ENCODE data around the gene KIAA0930.

KIAA0930 gene

GRCh38 chr22:45154383-45154782, 86.3 kb downstream of the KIAA0930 start:
- in situ Hi-C loops (cut with HindIII; ENCODE audit: low sequenced_read_pairs): no loop called here

GRCh38 chr22:45151503-45151902, 89.2 kb downstream of the KIAA0930 start:
- in situ Hi-C loops (cut with HindIII; ENCODE audit: low sequenced_read_pairs): no loop called here

GRCh38 chr22:45150139-45150538, 90.6 kb downstream of the KIAA0930 start:
- in situ Hi-C loops (cut with HindIII; ENCODE audit: low sequenced_read_pairs): no loop called here

- in situ Hi-C loops (cut with HindIII; ENCODE audit: low sequenced_read_pairs): no loop called here
Measured at GRCh38 chr22:45149671-45150070, 91.0 kb downstream of the KIAA0930 start.

GRCh38 chr22:45144916-45145315, 95.8 kb downstream of the KIAA0930 start:
- in situ Hi-C loops (cut with HindIII; ENCODE audit: low sequenced_read_pairs): no loop called here

GRCh38 chr22:45142376-45142775, 98.3 kb downstream of the KIAA0930 start:
- in situ Hi-C loops (cut with HindIII; ENCODE audit: low sequenced_read_pairs): no loop called here

All from DLD1 (cell line).